Stimulated activated CD4-positive, alpha-beta T cell treated with anti-CD3 and anti-CD28 coated beads, Interleukin-4, amount 100 ng/mL, for 4 hours (primary cell): ENCODE measurements around the gene CALHM3.

Experiments used
- DNase-seq, 2 experiments: peaks; one replicate each; pipeline ENCODE4 v3.0.0-alpha.2; 2020

Gene CALHM3

GRCh38 chr10:103447187-103447586 lies 31.9 kb downstream of the CALHM3 start:
- DNase-seq = no peak

GRCh38 chr10:103445767-103446567 lies 33.1 kb downstream of the CALHM3 start:
- no peak for DNase-seq

- DNase-seq = no peak
Observed at GRCh38 chr10:103445366-103445765, 33.7 kb downstream of the CALHM3 start.

- no peak for DNase-seq
Observed at GRCh38 chr10:103444478-103444877, 34.6 kb downstream of the CALHM3 start.

- no peak for DNase-seq
Observed at GRCh38 chr10:103443475-103444185, 35.4 kb downstream of the CALHM3 start.

- DNase-seq = no peak
Observed at GRCh38 chr10:103442031-103442461, 37.0 kb downstream of the CALHM3 start.

- DNase-seq = no peak
Observed at GRCh38 chr10:103441611-103442010, 37.4 kb downstream of the CALHM3 start.

GRCh38 chr10:103441206-103441605 lies 37.8 kb downstream of the CALHM3 start:
- DNase-seq = no peak

- no peak for DNase-seq
Observed at GRCh38 chr10:103440416-103440815, 38.6 kb downstream of the CALHM3 start.

- DNase-seq = no peak
Observed at GRCh38 chr10:103439776-103440175, 39.3 kb downstream of the CALHM3 start.

GRCh38 chr10:103433858-103434257 lies 45.2 kb downstream of the CALHM3 start:
- no peak for DNase-seq

- DNase-seq = no peak
Observed at GRCh38 chr10:103431902-103432301, 47.1 kb downstream of the CALHM3 start.

- no peak for DNase-seq
Observed at GRCh38 chr10:103429647-103430046, 49.4 kb downstream of the CALHM3 start.

- DNase-seq = no peak
Observed at GRCh38 chr10:103428989-103429643, 49.9 kb downstream of the CALHM3 start.

GRCh38 chr10:103427866-103428265 lies 51.2 kb downstream of the CALHM3 start:
- DNase-seq = no peak

- no peak for DNase-seq
Observed at GRCh38 chr10:103423748-103424147, 55.3 kb downstream of the CALHM3 start.
